SK-N-SH (cell line): ENCODE results near the gene TFCP2. TPM values are rescaled to one million over a fixed set of nuclear protein-coding genes. Genes with fewer than 3 reads are reported as not detected.

Experiments used
- CTCF ChIA-PET: fragments of 300-600, 350-600 bp; formaldehyde crosslinking; extraction: SDS; loops from one replicate; lab custom pipeline; 2021; lab: Yijun Ruan, JAX
- POLR2A ChIA-PET: fragments of 350-600 bp; sonication (Branson Sonifier 250); formaldehyde crosslinking; extraction: SDS; loops from one replicate; lab custom pipeline; 2020; ENCODE audit warnings: antibody characterized with exemption, inconsistent platforms; lab: Yijun Ruan, JAX
- DNase-seq: peaks from one replicate; pipeline ENCODE4 v3.0.0; 2012
- H2AFZ ChIP-seq: fragments of 200-600 bp; sonication (generic); 2 replicates; pipeline ENCODE4 v1.8.1; 2016; ENCODE audit warnings: antibody characterized with exemption, mild to moderate bottlenecking, low read depth
- H3F3A ChIP-seq: fragments of 200-600 bp; sonication (generic); replicated peaks from 2 replicates; pipeline ENCODE3; 2016; ENCODE audit warnings: antibody characterized with exemption, mild to moderate bottlenecking; ENCODE audit not compliant: insufficient read depth
- H3K27ac ChIP-seq, 2 experiments: fragments of 200-500 bp in 1 of 2; fragments of 200-600 bp in 1 of 2; sonication (Bioruptor generic) in 1 of 2; sonication (generic), shearing (Covaris generic) in 1 of 2; 2 replicates each; pipeline versions ENCODE4 v1.5.1 to v1.6.1; 2014 to 2016; ENCODE audit warnings: low read depth in 2 of 2, inconsistent platforms in 1 of 2, low read length in 1 of 2, mild to moderate bottlenecking in 1 of 2, mixed read lengths in 1 of 2
- H3K27me3 ChIP-seq: fragments of 200-600 bp; sonication (generic), shearing (Covaris generic); 2 replicates; pipeline ENCODE4 v1.6.1; 2016; ENCODE audit warnings: mixed run types; ENCODE audit not compliant: insufficient read depth
- H3K36me3 ChIP-seq, 2 experiments: fragments of 200-500 bp in 1 of 2; fragments of 200-600 bp in 1 of 2; sonication (Bioruptor generic) in 1 of 2; sonication (generic) in 1 of 2; replicated peaks in 1 of 2; 2 replicates each; pipeline versions ENCODE3 to v1.5.1; 2014 to 2016; ENCODE audit warnings: low read length in 1 of 2, mild to moderate bottlenecking in 1 of 2; ENCODE audit not compliant: insufficient read depth in 2 of 2, control insufficient read depth in 1 of 2
- H3K4me1 ChIP-seq, 2 experiments: fragments of 200-500 bp in 1 of 2; fragments of 200-600 bp in 1 of 2; sonication (Bioruptor generic) in 1 of 2; sonication (generic), shearing (Covaris generic) in 1 of 2; 2 replicates each; pipeline versions ENCODE4 v1.5.1 to v1.6.1; 2014 to 2016; ENCODE audit warnings: low read depth in 1 of 2, low read length in 1 of 2, mixed run types in 1 of 2; ENCODE audit not compliant: insufficient read depth in 2 of 2, control insufficient read depth in 1 of 2
- H3K4me2 ChIP-seq: fragments of 200-600 bp; sonication (generic), shearing (Covaris generic); 2 replicates; pipeline ENCODE4 v1.6.1; 2017; ENCODE audit warnings: mixed run types
- H3K4me3 ChIP-seq, 2 experiments: fragments of 200-500 bp in 1 of 2; fragments of 200-600 bp in 1 of 2; sonication (Bioruptor generic) in 1 of 2; sonication (generic), shearing (Covaris generic) in 1 of 2; 2 replicates each; pipeline versions ENCODE4 v1.5.1 to v1.8.1; 2014 to 2016; ENCODE audit warnings: low read depth in 2 of 2, inconsistent platforms in 1 of 2, low read length in 1 of 2, mild to moderate bottlenecking in 1 of 2, mixed read lengths in 1 of 2, moderate library complexity in 1 of 2
- H3K79me2 ChIP-seq: fragments of 200-600 bp; sonication (generic); 2 replicates; pipeline ENCODE4 v1.8.1; 2017; ENCODE audit warnings: mild to moderate bottlenecking; ENCODE audit not compliant: insufficient read depth
- H3K9ac ChIP-seq: fragments of 200-600 bp; sonication (generic); 2 replicates; pipeline ENCODE4 v1.6.1; 2017; ENCODE audit warnings: mixed run types
- H3K9me2 ChIP-seq: fragments of 200-600 bp; sonication (generic); 2 replicates; pipeline ENCODE4 v1.6.1; 2017; ENCODE audit warnings: mixed run types
- H3K9me3 ChIP-seq: fragments of 200-600 bp; sonication (generic); 2 replicates; pipeline ENCODE4 v1.6.1; 2017; ENCODE audit warnings: mixed run types, mild to moderate bottlenecking, moderate library complexity
- H4K20me1 ChIP-seq: fragments of 200-600 bp; sonication (generic); 2 replicates; pipeline ENCODE4 v1.6.1; 2017; ENCODE audit warnings: mild to moderate bottlenecking, mixed run types; ENCODE audit not compliant: insufficient read depth
- CHD2 ChIP-seq: fragments of 150-350 bp; IDR thresholded peaks from 2 replicates; pipeline ENCODE4 v1.6.1; 2018; ENCODE audit warnings: low read length; ENCODE audit not compliant: partially characterized antibody
- EZH2phosphoT487 ChIP-seq: fragments of 200-600 bp; sonication (generic); IDR thresholded peaks from 2 replicates; pipeline ENCODE4 v1.6.1; 2017; ENCODE audit warnings: low read depth, mixed run types, mild to moderate bottlenecking, antibody characterized with exemption, moderate library complexity, borderline replicate concordance
- GABPA ChIP-seq: IDR thresholded peaks from 2 replicates; pipeline ENCODE4 v1.4.0; 2012; ENCODE audit warnings: low read depth, mild to moderate bottlenecking
- JUND ChIP-seq: IDR thresholded peaks from 2 replicates; pipeline ENCODE4 v1.4.0; 2012
- MXI1 ChIP-seq: IDR thresholded peaks from 2 replicates; pipeline ENCODE4 v1.6.1; 2012; ENCODE audit warnings: mild to moderate bottlenecking, low read depth, low read length, improper control_type of control experiment
- NFIC ChIP-seq: IDR thresholded peaks from 2 replicates; pipeline ENCODE4 v1.4.0; 2012; ENCODE audit warnings: borderline replicate concordance
- RAD21 ChIP-seq: IDR thresholded peaks from 2 replicates; pipeline ENCODE4 v1.6.1; 2012; ENCODE audit warnings: mild to moderate bottlenecking, low read length
- RXRA ChIP-seq: IDR thresholded peaks from 2 replicates; pipeline ENCODE4 v1.4.0; 2012; ENCODE audit warnings: low read depth, mild to moderate bottlenecking, borderline replicate concordance
- SIN3A ChIP-seq: IDR thresholded peaks from 2 replicates; pipeline ENCODE4 v1.6.1; 2012; ENCODE audit warnings: low read depth, mild to moderate bottlenecking, low read length, moderate library complexity, borderline replicate concordance
- TEAD4 ChIP-seq: IDR thresholded peaks from 2 replicates; pipeline ENCODE4 v1.4.0; 2012; ENCODE audit warnings: mild to moderate bottlenecking, borderline replicate concordance; ENCODE audit not compliant: insufficient read depth
- WGBS: methylation state at CpG from one replicate; pipeline ENCODE4 v1.1.6; 2017; ENCODE audit warnings: low lambda C conversion rate; 5-methylcytosine and 5-hydroxymethylcytosine counted together
- polyA plus RNA-seq, 3 experiments: library from polyadenylated mRNA; depleted of rRNA; stranded (reverse); fragments of >200 nt; gene quantifications; 2 replicates each; pipeline ENCODE4 v1.2.3, GENCODE V29; 2012
- TF ChIP-seq, protein P1 (sequence below): IDR thresholded peaks from 2 replicates; pipeline ENCODE4; 2012
- TF ChIP-seq, protein P2 (sequence below): IDR thresholded peaks from 2 replicates; pipeline ENCODE4 v1.4.0; 2012; ENCODE audit warnings: low read depth, borderline replicate concordance

TFCP2 gene
- polyA plus RNA-seq, 1 of the 3 experiments (the other 2 are of a cell fraction) = 18.1 TPM

GRCh38 chr12:51131745-51132521 is 41.0 kb downstream of the TFCP2 start (continued):
- TF ChIP-seq SIN3A (no peak), GABPA (no peak), TEAD4 (no peak), RAD21 (no peak), MXI1 (no peak), NFIC (no peak)
- TF ChIP-seq, protein P1, sequence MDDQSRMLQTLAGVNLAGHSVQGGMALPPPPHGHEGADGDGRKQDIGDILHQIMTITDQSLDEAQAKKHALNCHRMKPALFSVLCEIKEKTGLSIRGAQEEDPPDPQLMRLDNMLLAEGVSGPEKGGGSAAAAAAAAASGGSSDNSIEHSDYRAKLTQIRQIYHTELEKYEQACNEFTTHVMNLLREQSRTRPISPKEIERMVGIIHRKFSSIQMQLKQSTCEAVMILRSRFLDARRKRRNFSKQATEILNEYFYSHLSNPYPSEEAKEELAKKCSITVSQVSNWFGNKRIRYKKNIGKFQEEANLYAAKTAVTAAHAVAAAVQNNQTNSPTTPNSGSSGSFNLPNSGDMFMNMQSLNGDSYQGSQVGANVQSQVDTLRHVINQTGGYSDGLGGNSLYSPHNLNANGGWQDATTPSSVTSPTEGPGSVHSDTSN = no peak

GRCh38 chr12:51128919-51129318 is 44.0 kb downstream of the TFCP2 start:
- no peaks in the 10 kb centered on the region for H3K27me3 ChIP-seq
- TF ChIP-seq EZH2phosphoT487 = no peak
- no peak for TF ChIP-seq GABPA
- TF ChIP-seq, protein P2, sequence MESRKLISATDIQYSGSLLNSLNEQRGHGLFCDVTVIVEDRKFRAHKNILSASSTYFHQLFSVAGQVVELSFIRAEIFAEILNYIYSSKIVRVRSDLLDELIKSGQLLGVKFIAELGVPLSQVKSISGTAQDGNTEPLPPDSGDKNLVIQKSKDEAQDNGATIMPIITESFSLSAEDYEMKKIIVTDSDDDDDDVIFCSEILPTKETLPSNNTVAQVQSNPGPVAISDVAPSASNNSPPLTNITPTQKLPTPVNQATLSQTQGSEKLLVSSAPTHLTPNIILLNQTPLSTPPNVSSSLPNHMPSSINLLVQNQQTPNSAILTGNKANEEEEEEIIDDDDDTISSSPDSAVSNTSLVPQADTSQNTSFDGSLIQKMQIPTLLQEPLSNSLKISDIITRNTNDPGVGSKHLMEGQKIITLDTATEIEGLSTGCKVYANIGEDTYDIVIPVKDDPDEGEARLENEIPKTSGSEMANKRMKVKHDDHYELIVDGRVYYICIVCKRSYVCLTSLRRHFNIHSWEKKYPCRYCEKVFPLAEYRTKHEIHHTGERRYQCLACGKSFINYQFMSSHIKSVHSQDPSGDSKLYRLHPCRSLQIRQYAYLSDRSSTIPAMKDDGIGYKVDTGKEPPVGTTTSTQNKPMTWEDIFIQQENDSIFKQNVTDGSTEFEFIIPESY = no peak
- no peak for TF ChIP-seq TEAD4
- no peak for TF ChIP-seq CHD2
- TF ChIP-seq RXRA = no peak
- no peak for TF ChIP-seq JUND
- no peaks in the 10 kb centered on the region for H3K9me3 ChIP-seq
- no peak overlapping the region for H3K4me3 ChIP-seq
- WGBS = 93% methylated on average over 3 of the region's 3 CpGs
- H3K79me2 ChIP-seq = peaks cover 21% of the 10 kb centered on the region
- no peaks in the 10 kb centered on the region for H3K9me2 ChIP-seq
- H3K36me3 ChIP-seq = peaks cover 2 to 3% of the 10 kb centered on the region in 2 experiments
- peaks cover 20% of the 10 kb centered on the region for H3F3A ChIP-seq
- peaks cover 3% of the 10 kb centered on the region for H4K20me1 ChIP-seq
- no peak for DNase-seq
- POLR2A ChIA-PET = no interaction called here
- H3K4me2 ChIP-seq = no peak overlapping the region
- no peak overlapping the region for H3K27ac ChIP-seq
- no peak overlapping the region for H3K9ac ChIP-seq
- CTCF ChIA-PET = interaction anchor here (0.8 to 1.1 kb wide), 2 partner anchors 15 to 19 kb away, joined by 3 read pairs; no protein-coding TSS in a partner anchor
- H3K4me1 ChIP-seq = peaks cover 0 to 9% of the 10 kb centered on the region in 2 experiments; a peak in 2 of 4 replicates
- no peak overlapping the region for H2AFZ ChIP-seq
